Ectodermal cell (in vitro differentiated cells): Measurements from ENCODE around the gene MAP10.
A peak's percentile ranks its signal among the peaks of the same experiment; 100 is the strongest.

Experiments used
- H3K27ac ChIP-seq: 2 replicates; pipeline ENCODE4 v1.7.0; 2013; ENCODE audit warnings: mild to moderate bottlenecking, low read depth, low read length; ENCODE audit not compliant: insufficient read depth, poor library complexity, severe bottlenecking
- H3K27me3 ChIP-seq: 2 replicates; pipeline ENCODE4 v1.7.0; 2013; ENCODE audit warnings: mild to moderate bottlenecking, low read length; ENCODE audit not compliant: insufficient read depth, control insufficient read depth, poor library complexity, severe bottlenecking
- H3K36me3 ChIP-seq: one replicate; pipeline ENCODE4 v1.7.0; 2013; ENCODE audit warnings: low read length; ENCODE audit not compliant: control insufficient read depth, insufficient read depth
- H3K4me1 ChIP-seq: one replicate; pipeline ENCODE4 v1.7.0; 2013; ENCODE audit warnings: low read length; ENCODE audit not compliant: control insufficient read depth, insufficient read depth
- H3K4me3 ChIP-seq: 2 replicates; pipeline ENCODE4 v1.7.0; 2013; ENCODE audit warnings: low read depth, low read length, control low read depth; ENCODE audit not compliant: insufficient read depth
- H3K9me3 ChIP-seq: 2 replicates; pipeline ENCODE4 v1.7.0; 2013; ENCODE audit warnings: mild to moderate bottlenecking, low read length, moderate library complexity; ENCODE audit not compliant: control insufficient read depth
- WGBS, 2 experiments: methylation state at CpG; one replicate each; pipeline ENCODE4 v1.1.7; 2013; ENCODE audit warnings: missing lambda C conversion rate in 2 of 2; 5-methylcytosine and 5-hydroxymethylcytosine counted together

The MAP10 gene

DNA sequence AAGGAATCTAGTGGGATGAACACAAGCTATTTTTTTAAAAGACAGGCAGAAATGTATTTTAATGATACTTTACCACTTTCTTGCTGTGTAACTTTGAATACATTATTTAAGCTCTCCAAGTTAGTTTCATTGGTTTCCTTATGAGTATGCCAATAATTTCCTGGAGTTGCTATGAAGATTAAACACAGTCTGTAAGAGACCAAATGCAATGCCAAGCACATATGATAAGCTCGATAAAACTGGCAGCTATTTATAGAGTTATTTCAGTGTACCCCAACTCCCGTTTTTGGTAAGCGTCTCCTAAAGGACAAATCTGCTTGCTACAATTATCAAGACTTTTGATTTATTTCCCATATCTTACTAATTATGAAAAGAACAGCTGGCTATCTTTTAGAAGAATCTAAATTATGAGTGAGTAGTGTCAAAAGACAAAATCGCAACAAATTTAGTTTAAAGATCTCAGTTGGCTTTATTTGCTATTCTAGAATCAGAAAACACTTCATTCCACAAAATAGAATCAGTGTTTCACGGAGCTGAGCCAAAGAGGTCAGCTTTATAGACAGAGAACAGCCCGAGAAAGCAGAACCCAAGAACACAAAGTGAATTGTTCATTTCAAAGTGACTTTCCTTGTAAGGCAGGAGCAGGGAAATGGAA is 7.2 kb upstream of the MAP10 start:
- WGBS, 2 experiments = 87 to 89% methylated on average over 6 of the region's 6 CpGs
- no peaks in the 10 kb centered on the region for H3K36me3 ChIP-seq

DNA sequence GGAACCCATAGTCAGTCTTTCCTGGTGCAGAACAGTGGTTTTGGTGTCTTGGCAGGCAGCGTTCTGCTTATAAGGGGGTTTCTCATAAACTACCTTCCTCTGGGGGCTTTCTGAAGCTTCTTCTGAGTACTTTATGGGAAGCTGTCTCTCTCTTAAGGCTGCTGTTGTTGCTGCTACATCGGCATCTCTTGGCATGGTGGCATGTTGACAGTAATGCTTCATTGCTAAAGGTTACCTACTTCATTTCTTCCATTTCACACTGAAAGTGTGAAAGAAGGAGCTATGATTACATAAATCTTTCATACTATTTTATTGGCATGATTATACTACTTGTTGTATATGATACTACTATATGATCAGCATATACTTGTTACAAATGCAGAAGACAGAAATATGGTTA is 6.3 kb upstream of the MAP10 start:
- no peak overlapping the region for H3K27ac ChIP-seq
- 88 to 89% methylated on average over 2 of the region's 2 CpGs for WGBS, 2 experiments

More for the DNA sequence above, 7.2 kb upstream of the MAP10 start:
- Histone ChIP-seq H3K4me1 (peaks cover 12% of the 10 kb centered on the region), H3K9me3 (no peaks in the 10 kb centered on the region), H3K27ac (no peak overlapping the region), H3K27me3 (no peaks in the 10 kb centered on the region), H3K4me3 (no peak overlapping the region)

DNA sequence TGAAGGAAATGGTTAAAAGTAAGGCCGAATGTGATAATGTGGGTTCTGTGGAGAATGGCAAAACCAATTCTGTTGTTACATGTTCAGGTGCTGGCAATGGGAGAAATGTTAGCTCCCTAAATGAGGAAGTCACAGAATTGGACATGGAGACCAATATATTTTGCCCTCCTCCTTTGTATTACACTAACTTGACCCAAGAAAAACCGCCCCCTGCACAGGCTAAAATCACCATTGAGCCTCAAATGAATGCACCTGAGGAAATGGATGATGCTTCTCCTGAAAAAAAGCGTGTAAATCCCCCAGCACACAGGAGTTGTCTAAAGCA is 932 bp downstream of the MAP10 start:
- Histone ChIP-seq H3K27me3 (no peaks in the 10 kb centered on the region), H3K36me3 (no peaks in the 10 kb centered on the region), H3K4me1 (no peaks in the 10 kb centered on the region), H3K9me3 (no peaks in the 10 kb centered on the region), H3K27ac (no peak overlapping the region), H3K4me3 (peak overlapping the region; percentile 74)
- WGBS, 2 experiments = 85 to 89% methylated on average over 3 of the region's 3 CpGs

More for the DNA sequence above, 6.3 kb upstream of the MAP10 start:
- Histone ChIP-seq H3K9me3 (no peaks in the 10 kb centered on the region), H3K27me3 (no peaks in the 10 kb centered on the region), H3K36me3 (no peaks in the 10 kb centered on the region), H3K4me1 (peaks cover 2% of the 10 kb centered on the region), H3K4me3 (no peak overlapping the region)

DNA sequence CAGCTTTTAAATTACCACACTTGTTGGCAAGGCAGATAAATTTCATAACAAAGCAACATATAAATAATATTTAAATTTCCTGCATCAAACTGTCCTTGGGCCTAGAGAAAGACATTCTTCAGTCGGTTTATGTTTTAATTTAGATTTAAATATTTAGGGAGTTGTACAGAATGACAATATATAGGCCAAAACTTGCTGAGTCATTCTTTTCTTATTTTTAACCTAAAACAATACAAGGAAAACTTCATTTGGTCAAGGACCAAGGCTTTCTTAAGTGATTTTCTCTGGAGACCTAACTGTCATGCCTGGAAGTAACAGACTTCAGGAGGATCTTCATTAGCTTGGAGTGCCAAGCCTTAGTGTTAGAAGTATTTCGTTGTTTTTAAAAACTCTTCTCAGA is 5.6 kb downstream of the MAP10 start:
- no peak overlapping the region for H3K27ac ChIP-seq
- H3K9me3 ChIP-seq = no peaks in the 10 kb centered on the region
- no peaks in the 10 kb centered on the region for H3K36me3 ChIP-seq
- H3K27me3 ChIP-seq = no peaks in the 10 kb centered on the region
- H3K4me3 ChIP-seq = no peak overlapping the region
- WGBS, 2 experiments = 100% methylated on average over 1 of the region's 2 CpGs; no CpG with 5 or more reads in 1 of the 2 experiments
- no peaks in the 10 kb centered on the region for H3K4me1 ChIP-seq

DNA sequence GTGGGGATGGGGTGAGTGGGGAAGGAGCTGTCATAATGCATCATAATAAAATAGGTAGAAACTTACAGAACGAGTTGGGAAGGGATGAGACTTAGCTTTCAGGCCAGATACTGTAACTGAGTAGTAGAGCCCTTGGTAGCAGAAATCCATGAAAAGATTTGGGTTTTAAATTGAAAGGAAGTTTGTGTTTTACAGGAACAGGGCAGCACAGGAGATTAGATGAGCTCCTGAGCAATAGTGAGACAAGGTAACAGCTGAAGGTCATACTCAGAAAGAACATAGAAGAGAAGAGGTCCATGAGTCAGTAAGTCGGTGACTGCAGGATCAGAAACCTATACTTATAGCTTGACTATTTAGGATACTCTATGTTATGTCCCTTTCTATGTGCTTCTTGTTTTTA is 7.3 kb downstream of the MAP10 start:
- H3K36me3 ChIP-seq = no peaks in the 10 kb centered on the region
- H3K4me1 ChIP-seq = no peaks in the 10 kb centered on the region
- no peak overlapping the region for H3K27ac ChIP-seq
- no peak overlapping the region for H3K4me3 ChIP-seq
- 91 to 93% methylated on average over 2 of the region's 2 CpGs for WGBS, 2 experiments
- H3K27me3 ChIP-seq = no peaks in the 10 kb centered on the region
- H3K9me3 ChIP-seq = no peaks in the 10 kb centered on the region

DNA sequence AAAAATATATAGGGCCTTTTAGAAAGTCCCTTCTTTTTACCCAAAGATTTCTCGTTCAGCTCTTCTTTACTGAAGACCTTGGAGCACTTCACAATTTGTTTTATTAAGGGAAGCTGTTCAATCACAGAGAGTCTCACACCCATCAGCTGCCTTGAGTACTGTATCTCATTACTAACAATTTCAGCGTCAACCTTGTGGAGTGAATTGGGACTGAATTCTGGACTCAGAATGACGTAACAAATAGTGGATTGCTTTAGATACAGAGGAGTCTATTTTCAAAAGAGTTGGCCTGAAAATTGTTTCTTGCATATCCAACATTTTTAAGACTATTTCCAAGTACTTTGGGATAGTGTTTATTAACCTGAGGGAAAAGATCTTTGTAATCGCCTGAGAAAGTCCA is 7.9 kb downstream of the MAP10 start:
- H3K4me1 ChIP-seq = no peaks in the 10 kb centered on the region
- no peak overlapping the region for H3K4me3 ChIP-seq
- H3K36me3 ChIP-seq = no peaks in the 10 kb centered on the region
- H3K27me3 ChIP-seq = no peaks in the 10 kb centered on the region
- no peak overlapping the region for H3K27ac ChIP-seq
- WGBS, 2 experiments = 91 to 99% methylated on average over 4 of the region's 4 CpGs
- no peaks in the 10 kb centered on the region for H3K9me3 ChIP-seq

DNA sequence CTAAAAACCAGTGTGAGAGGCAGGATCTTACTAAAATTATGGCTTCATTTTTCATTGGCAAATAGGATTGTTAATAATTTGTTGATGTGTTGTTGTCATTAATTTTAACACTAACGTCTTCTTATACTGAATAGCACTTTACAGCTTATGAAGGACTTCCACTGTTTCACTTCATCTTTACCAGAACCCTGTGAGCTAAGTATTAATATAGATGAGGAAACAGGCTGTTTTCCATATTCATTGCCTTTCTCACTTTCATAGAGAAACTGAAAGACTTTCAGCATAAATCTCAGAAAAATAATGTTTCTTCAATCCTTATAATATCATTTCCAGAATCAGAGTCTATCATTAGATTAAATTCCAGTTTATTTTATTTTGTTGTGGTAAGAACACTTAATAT is 8.5 kb downstream of the MAP10 start:
- Histone ChIP-seq H3K27me3 (no peaks in the 10 kb centered on the region), H3K36me3 (no peaks in the 10 kb centered on the region), H3K4me3 (no peak overlapping the region), H3K27ac (no peak overlapping the region), H3K9me3 (no peaks in the 10 kb centered on the region), H3K4me1 (no peaks in the 10 kb centered on the region)
- WGBS, 2 experiments = no CpG with 5 or more reads among the region's 1 CpG

DNA sequence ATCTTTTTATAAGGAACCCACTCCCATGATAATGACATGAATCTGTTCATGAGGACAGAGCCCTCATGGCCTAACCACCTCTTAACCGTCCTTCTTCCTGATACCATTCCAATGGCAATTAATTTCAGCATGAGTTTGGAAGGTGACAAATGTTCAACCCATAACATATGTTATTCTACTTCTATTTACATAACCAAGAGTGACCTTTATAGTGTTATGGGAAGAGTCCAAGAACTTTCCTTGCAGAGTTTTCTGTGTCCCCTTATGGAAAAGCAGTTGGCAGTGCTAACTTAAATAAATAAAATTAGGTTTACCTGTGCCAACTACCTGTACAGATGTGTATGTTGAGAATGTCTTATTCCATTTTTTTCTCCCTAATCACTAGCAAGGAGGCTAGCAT is 11.1 kb downstream of the MAP10 start:
- H3K27me3 ChIP-seq = no peaks in the 10 kb centered on the region
- no peaks in the 10 kb centered on the region for H3K4me1 ChIP-seq
- no peaks in the 10 kb centered on the region for H3K36me3 ChIP-seq
- no peaks in the 10 kb centered on the region for H3K9me3 ChIP-seq
- H3K4me3 ChIP-seq = no peak overlapping the region
- H3K27ac ChIP-seq = no peak overlapping the region
- WGBS, 2 experiments = 80 to 85% methylated on average over 1 of the region's 1 CpG

DNA sequence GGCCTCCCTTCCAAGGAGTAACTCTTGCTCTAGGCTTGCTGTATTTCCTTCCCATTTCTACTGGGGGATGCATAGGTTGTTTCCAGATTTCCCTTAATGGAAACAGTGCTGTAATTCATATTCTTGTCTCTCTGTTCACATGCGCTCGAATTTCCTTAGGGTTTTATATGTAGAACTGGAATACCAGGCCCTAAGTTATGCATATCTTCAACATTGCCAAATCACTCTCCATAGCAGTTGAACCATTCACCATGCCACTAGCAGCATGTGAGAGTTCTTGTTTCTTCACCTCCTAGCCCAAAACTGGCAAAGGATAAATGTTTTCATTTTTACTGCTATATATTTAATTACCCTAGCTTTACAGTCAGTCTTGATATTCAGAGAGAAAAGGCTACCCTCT is 12.8 kb downstream of the MAP10 start:
- no peaks in the 10 kb centered on the region for H3K4me1 ChIP-seq
- H3K27ac ChIP-seq = no peak overlapping the region
- H3K9me3 ChIP-seq = no peaks in the 10 kb centered on the region
- H3K27me3 ChIP-seq = no peaks in the 10 kb centered on the region
- WGBS, 2 experiments = 98 to 100% methylated on average over 2 of the region's 2 CpGs
- no peaks in the 10 kb centered on the region for H3K36me3 ChIP-seq
- H3K4me3 ChIP-seq = no peak overlapping the region

DNA sequence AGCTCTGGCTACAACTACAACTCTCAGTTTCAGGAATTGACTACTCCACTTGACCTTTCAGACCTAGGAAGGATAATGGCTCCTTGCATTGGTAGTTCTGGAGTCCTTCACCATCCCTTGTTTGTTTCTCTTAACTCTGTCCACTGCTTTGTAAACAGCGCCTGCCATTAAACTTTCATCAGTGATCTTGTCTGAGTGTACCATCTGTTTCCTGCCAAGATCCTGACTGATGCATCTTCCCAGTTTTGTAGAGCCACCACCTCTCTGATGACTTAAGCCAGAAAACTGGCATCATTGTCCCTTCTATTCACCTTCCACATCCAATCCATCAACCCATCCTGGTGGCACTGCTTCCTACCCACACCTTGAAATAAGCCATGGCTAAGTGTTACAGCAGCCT is 15.2 kb downstream of the MAP10 start:
- H3K9me3 ChIP-seq = no peaks in the 10 kb centered on the region

DNA sequence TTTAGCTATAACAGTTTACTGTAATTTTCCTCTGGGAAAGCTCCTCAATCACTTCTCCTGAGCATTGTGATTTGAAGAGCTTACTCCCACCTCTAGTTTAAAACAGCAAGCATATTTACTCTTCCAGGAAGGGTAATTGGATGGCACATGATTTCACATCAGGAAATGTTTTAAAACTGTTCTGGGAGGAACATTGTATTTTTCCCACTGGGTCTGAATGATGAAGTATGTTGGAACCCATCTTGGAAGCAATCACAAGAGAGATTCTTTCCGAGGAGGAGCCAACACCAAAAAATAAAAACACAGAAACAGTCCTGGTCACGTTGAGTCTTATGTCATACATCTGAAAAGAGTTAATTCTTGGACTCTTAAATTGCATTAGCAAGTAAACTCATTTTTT is 17.3 kb downstream of the MAP10 start:
- 92 to 97% methylated on average over 2 of the region's 2 CpGs for WGBS, 2 experiments
- Histone ChIP-seq H3K27me3 (no peaks in the 10 kb centered on the region), H3K4me3 (no peak overlapping the region), H3K4me1 (no peaks in the 10 kb centered on the region), H3K27ac (no peak overlapping the region), H3K36me3 (no peaks in the 10 kb centered on the region), H3K9me3 (no peaks in the 10 kb centered on the region)

More for the DNA sequence above, 15.2 kb downstream of the MAP10 start:
- Histone ChIP-seq H3K27me3 (no peaks in the 10 kb centered on the region), H3K36me3 (no peaks in the 10 kb centered on the region), H3K4me3 (no peak overlapping the region), H3K27ac (no peak overlapping the region), H3K4me1 (no peaks in the 10 kb centered on the region)
- 92 to 93% methylated on average over 1 of the region's 1 CpG for WGBS, 2 experiments
